Activated T-helper 9 cell treated with anti-CD3 and anti-CD28 coated beads, Interleukin-2, amount 50 U/mL, for 16 hours (primary cell): Measurements from ENCODE around the gene KCNMB1.
"Not testable (repeated sequence)": the region's sequence is repeated elsewhere in the genome, so short reads cannot be mapped to it uniquely, and the experiment has no call there.

Experiments used
- DNase-seq: peaks from one replicate; pipeline ENCODE4 v3.0.0-alpha.2; 2020; ENCODE audit warnings: low read depth

KCNMB1 gene

DNA sequence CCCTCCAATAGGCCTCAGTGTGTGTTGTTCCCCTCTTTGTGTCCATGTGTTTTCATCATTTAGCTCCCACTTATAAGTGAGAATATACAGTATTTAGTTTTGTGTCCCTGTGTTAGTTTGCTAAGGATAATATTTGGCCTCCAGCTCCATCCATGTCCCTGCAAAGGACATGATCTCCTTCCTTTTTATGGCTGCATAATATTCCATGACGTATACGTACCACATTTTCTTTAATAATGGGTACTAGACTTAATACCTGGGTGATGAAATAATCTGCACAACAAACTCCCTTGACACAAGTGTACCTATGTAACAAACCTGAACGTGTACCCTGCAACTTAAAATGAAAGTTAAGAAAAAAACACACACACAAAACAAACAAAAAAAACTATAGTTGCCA lies 12.6 kb downstream of the KCNMB1 start:
- not testable (repeated sequence) for DNase-seq

DNA sequence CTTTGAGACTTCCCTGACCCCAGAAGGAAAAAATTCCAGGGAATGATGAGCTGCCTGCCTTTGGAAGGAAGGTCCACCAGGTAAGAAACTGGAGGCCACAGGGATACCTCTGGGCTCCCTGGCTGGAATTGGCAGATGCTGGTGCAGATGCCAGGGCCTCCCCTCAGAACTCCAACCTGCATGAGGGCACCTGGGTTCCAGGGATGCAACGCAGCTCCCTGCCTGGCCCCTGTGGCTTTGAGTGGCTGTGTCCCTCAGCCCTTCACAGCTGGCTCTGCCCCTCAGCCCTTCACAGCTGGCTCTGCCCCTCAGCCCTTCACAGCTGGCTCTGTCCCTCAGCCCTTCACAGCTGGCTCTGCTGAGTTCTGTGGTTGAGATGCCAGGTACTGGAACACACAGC lies 13.9 kb downstream of the KCNMB1 start:
- no peak for DNase-seq

DNA sequence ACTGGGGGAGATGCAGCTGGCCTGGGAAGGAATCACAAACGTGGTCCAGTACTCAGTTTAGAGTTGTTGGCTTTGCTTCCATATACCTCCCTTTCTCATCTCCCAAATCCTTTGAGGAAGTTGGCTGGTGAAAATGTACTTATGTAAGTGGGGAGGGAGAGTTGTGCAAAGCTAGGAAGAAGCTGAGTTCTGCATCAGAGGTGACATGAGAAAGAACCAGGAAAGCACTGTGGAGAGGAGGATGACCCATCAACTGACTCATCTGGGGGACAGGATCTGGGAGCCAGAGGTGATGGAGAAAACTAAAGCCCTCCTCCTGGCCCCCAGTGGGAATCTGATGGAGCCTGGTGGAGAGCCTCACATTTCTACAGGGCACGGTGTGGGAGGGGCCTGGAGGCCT lies 16.2 kb downstream of the KCNMB1 start:
- DNase-seq = no peak

DNA sequence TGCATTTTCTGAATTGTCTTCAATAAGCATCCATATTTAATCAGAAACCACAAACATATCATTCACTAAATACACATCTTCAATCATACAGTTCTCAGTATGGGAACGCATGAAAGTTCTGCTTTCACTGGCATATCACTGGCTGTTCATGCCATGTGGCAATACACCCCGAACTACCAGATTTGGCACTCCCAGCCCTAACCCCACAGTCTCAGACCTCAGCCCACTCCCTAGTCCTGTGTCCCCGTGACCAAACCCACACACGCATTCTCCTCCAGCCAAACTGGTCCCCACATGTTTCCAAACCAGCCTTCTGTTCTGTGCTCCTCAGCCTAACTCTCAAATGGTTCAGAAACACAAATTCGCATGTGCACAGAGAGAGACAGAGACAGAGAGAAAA lies 20.6 kb downstream of the KCNMB1 start:
- no peak for DNase-seq

DNA sequence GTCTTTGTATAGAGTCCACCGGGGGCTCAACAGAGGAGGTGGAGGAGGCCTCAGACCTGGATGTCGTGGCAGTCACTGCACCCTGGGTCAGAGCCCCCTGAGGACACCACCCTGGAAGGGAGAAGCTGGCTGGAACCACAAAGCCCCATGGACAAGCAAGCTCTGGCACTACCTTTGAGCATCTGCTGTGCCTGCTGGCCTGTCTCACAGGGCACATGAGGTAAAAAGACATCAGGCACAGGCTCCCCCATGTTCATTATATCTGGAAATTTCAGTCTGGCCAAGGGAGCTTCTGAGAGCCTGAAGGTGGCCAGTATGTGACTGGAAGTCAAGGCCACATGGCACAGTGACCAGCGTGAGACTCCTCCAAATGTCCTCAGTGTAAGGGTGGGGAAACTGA lies 22.9 kb downstream of the KCNMB1 start:
- no peak for DNase-seq

DNA sequence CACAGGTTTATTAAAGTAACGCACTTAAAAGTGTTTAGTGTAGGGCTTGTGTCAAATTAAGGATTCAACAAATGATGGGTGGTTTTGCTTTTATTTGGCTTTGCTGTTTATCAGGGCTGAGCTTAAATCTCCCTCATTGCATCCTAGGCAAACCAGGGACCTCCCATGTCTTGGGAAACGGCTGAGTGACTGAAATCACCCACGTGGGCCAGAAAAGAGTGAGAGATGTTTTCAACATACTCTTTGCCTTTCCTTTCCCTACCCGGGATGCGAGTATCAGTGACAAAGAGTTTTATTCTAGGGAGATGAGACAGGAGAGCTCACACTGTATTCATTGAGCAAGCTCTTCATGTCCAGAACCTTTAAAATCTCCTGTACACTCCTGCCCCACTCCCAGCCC lies 23.3 kb downstream of the KCNMB1 start:
- DNase-seq = no peak

DNA sequence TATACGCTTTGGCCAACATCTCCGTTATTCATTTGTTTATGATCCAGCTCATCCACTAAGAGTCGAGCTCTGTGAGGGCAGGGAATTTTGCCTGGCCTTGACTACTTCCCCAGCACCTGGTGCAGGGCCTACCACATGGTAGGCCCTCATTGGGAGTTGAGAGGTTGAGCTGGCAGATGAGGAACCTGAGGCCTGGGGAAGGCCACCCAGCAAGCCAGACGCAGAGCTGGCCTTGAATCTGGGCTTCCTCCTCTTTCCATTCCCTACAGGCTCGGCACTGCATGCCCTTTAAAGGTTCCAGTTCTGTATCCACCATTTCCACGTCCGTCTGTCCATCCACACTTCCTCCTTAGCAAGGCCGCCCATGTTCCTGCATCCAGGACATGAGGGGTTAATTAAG lies 24.2 kb downstream of the KCNMB1 start:
- DNase-seq = no peak

DNA sequence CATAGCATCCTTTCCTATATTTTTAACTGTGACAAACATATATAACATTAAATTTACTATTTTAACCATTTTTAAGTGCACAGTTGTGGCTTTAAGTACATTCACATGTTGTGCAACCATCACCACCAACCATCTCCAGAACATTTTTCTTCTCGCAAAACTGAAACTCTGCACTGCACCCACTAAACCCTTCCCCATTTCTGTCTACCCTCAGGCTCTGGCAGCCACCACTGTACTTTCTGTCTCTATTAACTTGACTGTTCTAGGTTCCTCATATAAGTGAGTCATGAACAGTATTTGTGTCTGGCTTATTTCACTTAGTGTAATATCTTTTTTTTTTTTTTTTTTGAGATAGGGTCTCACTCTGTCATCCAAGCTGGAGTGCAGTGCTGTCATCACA lies 25.5 kb downstream of the KCNMB1 start:
- DNase-seq = no peak

DNA sequence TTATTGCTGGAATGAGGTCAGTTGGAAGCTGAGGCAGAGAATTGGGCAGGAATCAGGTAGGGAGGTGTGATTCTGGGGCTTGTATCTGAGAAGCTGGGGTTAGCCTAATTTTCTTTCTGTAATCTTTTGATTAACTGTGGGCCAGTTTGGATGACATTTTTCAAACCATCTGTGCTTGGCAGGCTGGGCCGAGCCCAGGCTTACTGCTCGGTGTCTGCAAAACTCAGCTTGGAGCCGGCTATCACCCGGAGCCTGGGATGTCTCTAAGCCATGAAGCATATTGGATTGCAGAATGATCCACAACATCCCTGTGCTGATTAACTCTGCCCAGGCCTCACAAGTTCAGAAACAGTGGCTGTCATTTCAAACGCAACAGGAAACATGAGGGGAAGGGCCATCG lies 26.5 kb downstream of the KCNMB1 start:
- DNase-seq = no peak

DNA sequence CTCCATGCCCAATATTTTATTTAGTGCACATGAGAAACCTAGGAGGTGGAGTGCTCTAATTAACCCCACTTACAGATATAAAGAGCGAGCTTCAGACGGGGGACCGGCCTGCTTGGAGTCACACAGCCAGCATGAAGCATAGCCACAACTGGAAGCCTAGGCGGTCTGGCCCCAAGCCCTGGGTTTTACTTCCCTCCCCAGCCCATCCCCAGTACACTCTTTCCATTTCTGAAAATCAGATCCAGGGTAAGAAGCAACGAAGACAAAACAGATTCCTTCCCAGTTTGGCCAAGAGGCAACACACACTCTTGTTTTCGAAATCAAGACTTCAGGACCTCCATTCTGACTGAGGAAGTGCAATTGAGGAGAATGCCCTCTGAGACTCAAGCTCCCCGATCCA lies 27.1 kb downstream of the KCNMB1 start:
- no peak for DNase-seq

DNA sequence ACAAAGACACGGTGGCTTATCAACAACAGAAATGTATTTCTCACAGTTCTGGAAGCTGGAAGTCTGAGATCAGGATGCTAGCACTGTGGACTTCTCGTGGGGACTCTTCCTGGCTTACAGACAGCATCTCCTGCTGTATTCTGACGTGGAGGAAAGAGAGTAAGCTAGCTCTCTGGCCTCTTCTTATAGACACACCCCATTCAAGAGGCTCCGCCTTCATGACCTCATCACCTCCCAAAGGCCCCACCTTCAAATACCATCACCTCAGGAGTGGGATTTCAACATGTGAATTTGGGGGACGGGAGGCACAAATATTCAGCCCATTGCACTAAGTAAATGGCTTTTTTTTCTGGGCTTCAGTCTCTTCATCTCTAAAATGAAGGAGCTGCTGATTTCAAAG lies 27.6 kb downstream of the KCNMB1 start:
- DNase-seq = no peak

DNA sequence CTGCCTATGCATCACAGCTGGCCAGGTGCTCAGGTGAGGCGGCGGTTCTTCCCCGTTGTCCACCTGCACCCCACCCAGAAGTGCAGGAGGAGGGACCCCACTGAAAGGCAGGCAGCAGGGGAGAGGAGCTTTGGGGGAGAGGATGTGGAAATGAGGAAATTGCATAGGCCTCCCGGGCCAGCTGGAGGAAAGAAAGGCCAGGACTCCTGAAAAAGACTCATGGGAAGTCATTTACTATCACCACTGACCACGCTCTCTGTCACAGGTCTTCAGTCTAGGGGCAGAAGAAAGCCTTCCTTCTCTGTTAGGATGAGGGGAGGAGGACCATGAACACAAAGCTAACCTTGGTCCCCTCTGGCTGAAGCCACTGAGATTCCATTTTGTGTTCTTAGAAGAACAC lies 28.1 kb downstream of the KCNMB1 start:
- DNase-seq = no peak

DNA sequence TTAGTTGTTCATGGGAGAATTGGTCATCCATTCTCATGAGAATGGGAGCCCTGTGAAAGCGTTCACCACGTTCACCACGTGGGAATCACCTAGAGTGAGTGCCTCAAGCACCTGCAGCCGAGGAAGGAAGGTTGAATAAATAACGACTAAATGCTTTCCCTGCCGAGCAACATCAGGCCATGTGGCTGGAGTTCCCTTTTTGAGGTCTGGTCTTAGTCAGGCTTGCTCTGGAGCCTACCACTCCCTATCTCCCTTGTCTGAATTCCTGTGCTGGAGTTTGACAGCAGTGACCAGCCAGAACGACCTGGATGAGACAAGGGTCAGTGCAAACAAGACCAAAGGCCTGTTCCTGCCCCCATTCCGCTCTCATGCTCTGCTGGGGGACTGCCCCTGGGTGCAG lies 28.5 kb downstream of the KCNMB1 start:
- no peak for DNase-seq

DNA sequence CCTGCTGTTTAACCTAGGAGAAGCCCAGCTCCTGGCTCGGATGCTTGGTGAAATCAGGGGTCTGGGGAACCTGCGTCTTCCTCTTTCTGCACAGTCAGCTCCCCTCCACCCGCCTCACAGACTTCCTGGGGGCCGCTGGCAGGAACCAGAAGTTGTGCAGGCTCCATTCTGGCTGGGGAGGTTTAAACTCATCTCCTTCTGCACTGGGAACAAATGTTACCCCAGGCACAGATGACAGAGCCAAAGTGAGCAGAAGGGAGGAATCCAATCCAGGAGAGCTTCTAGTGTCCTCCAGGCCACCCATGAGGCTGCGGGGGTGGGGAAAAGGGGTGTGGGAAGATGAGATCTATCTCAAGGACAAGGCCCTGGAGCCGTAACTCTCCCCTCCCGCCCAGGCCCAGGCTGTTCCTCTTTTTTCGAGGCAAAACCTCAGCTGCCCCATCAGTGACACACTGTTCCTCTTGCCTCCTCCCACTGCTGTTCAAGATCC lies 31.2 kb downstream of the KCNMB1 start:
- no peak for DNase-seq

DNA sequence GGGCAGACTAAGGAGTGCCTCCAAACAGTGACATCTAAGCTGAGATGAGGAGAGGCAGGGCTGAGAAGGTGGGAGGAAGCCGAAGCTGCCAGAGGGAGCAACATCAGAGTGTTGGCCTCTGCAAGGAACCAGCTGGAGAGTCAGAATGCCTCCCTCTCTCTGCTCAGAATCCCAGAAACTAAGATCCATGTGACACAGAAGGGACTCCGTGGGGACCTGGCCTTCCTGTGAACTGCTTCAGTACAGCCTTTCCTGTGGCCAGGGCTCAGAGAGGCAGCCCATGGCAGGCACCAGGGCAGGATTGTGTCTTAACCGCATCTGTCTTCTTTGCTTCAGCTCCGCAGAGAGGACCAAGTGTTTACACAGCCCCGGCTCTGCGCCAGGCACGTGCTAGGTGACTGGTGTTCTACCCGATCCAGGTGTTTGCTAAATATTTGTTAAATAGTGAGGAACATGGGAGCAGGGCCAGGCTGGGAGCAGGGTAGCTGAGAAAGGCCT lies 33.5 kb downstream of the KCNMB1 start:
- no peak for DNase-seq

DNA sequence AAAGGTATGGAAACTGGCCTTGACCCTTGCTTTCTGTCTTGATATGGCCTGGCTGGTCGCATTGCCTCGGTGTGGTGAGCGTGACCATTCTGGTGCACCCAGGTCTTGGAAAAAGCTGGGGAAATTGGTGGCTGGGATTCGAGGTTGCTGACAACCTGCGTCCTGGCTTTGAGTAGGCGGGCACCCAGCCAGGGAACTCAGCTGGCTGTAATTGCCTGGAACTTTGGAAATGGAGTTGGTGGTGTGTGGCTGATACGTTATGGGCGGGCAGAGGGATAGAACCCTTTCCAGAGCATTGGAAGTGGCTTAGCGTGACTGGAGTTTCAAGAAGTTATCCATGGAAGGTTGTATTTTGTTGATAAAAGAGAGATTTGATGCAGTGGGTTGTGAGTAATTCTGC lies 35.2 kb downstream of the KCNMB1 start:
- DNase-seq = no peak

DNA sequence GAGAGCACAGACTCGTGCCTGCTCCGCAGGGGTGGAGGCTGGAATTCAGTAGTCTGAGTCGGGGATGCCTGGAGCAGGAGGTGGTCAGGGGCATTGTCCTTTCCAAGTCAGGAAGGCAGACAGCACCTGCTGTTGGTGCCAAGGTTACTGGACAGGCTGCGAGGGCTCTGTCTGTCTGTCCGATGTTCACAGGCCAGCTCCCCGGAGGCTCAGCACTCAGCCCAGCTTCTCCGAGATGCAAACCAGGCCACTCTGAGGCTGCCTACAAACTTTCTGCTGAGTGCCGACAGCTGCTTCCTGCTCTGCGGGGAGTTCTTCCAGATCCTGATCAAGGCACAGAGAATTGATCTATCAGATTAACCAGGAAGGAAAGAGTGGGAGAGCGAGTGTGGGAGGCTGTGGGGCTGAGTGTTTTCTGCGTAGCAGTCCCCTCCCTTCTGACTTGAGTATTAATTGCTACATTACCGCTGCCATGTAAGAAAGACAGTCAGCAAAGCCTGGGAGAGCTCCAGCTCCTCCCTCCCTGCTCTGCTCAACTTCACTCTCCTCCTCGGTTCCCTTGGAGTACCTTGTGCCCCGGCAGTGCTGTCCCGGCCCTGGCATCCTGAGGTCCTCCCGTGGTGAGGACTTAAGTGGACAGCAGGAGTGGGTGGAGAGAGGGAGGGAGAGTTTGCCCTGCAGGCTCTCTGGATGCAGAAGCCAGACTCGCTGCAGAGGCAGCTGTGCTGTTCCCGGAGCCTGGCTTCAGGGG lies 36.0 kb downstream of the KCNMB1 start:
- no peak for DNase-seq

DNA sequence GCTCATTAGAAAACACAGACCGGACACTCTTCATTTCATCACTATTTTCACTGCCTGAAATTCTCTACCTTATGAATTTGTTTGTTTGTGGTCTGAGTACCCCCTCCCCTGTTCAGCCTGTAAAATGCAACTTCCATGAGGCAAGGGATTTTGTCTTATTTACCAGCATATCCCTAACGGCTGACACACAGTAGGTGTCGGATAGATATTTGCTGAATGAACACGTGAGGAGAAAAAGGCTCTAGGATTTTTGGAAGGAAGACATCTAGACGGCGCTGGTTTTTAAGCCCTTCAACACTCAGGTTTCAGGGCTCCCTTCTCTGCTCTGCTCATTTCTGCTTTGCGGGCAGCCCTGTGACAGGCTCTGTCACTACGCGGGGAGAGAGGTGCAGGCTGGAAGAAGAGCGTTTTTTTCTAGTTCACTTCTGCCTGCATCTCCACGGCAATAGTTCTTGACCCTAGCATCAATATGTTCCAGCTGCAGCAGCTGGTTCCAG lies 41.0 kb downstream of the KCNMB1 start:
- DNase-seq = no peak

DNA sequence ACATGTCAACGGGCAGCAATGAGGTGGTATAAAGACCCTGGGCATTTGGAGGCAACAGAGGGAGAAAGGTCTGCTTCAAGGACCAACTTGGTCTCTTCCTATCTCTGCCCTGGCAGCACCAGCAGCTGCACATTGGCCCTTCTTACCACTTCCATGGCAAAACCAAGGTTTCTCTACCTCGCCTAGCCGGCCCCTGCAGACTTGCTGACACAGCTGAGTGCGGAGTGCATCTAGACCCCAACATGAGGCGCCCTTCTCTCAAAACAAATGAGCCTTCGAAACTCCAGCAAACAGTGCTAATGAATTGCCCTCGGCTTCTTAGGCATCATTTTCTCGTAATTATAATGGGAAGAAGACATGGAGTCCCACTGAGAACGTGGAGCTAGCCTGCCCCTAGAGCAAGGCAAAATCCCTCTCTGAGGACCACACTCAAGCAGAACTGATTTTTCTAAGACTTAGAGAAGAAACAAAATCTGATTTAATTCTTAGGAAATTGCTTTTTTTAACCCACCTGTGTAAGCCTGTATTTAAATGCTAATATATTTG lies 42.1 kb downstream of the KCNMB1 start:
- no peak for DNase-seq

DNA sequence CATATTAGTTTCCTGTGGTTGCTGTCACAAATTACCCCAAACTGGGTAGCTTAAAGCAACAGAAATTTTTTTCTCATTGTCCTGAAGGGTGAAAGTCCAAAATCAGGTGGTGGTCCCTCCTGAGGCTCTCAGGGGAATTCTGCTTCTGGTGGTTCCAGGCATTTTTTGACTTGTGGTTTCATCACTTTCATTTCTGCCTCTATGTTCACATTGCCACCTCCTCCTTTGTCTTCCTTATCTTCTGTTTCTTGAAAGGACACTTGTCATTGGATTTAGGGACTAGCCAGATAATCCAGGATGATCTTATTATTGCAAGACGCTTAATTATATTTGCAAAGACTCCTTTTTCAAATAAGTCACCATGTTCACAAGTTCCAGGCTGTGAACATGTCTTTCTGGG lies 43.2 kb downstream of the KCNMB1 start:
- no peak for DNase-seq

DNA sequence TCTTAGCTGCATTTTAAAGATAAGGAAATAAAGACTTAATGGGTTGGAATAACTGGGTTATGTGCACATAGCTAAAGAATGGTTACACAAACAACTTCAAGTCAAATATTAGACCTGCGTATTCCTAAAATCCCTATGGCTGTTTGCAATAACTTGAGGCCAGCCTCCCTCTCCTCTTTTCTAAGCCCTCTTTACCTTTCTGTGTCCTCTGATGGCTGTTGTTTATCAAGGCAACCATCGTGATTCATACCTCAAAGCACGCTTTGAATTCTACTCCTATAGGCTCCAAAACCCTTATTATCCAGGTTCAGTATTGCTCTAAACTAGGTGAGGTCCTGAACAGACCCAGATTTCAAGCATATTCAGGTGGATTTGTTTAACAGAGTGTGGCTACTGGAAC lies 46.0 kb downstream of the KCNMB1 start:
- no peak for DNase-seq

DNA sequence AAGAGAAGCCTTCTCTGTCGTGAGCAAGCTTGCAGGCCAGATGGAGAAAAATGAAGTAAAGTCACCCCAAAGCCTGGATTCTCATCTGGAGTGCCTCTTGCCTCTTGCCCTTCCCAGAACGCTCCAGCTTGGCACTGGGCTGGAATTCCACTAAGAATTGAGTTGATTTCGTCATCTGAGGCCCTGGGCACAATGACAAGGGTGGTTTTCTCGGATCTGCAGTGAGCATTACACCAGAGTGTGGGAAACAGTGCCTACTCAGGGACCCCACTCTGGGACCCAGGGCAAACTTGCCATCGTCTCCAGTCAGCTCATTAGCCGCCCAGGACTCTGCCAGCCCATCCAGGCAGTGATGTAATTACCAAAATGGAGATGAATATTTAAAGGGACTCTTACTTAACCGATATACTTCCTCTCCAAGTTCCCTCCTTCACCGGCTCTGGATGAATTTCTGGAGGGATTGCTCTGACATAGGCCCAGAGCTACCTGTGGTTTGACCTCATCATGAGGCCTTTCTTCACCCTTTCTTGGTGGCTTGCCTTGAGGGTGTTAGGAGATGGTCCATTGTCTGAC lies 46.9 kb downstream of the KCNMB1 start:
- DNase-seq = no peak

DNA sequence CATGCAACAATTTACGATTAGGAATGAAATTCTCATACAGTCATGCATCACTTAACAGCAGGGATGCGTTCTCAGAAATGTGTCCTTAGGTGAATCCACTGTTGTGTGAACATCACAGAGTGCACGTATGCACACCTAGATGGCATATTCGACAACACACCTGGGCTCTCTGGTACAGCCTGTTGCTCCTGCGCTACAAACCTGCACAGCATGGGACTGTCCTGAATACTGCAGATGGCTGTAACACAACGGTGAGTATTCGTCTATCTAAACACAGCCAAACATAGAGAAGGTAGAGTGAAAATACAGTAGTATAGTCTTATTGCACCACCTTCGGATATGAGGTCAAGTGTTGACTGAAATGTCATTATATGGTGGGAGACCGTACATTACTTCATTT lies 47.6 kb downstream of the KCNMB1 start:
- no peak for DNase-seq
